ENCODE data around the gene ANGPTL1. TPM values are rescaled to one million over a fixed set of nuclear protein-coding genes. Genes with fewer than 3 reads are reported as not detected.
A peak's percentile ranks its signal among the peaks of the same experiment; 100 is the strongest.

Gene ANGPTL1
- total RNA-seq, 6 experiments from 2014 or later, result 1.2 to 10.0 (median 3.8) TPM

GRCh38 chr1:178868706-178869105 is 2.2 kb downstream of the ANGPTL1 start:
- Histone ChIP-seq H3K4me1 (peaks cover 0 to 22% (median 10%) of the 10 kb centered on the region in 4 donors), H3K4me3 (peak overlapping the region in 2 of 3 donors; percentile 28 to 41), H3K9me3 (no peaks in the 10 kb centered on the region), H3K27ac (peak overlapping the region; percentile 51 to 87 (median 69)), H3K36me3 (no peaks in the 10 kb centered on the region), H3K27me3 (no peaks in the 10 kb centered on the region)
- WGBS (ENCODE audit: insufficient coverage, low coverage, low lambda C conversion rate, missing lambda C conversion rate), result 34% methylated on average over 1 of the region's 1 CpG
- intact Hi-C loops (cut with DNase I), result no loop called here
- no peak for DNase-seq
- TF ChIP-seq POLR2A (IDR thresholded peaks at IDR 0.05) (no peak), CTCF (IDR thresholded peaks at IDR 0.05) (no peak)
- ATAC-seq, result no peak

GRCh38 chr1:178867670-178868069 is 3.2 kb downstream of the ANGPTL1 start:
- ATAC-seq, result peak in 2 of 4 donors; percentile 28 to 34
- Histone ChIP-seq H3K27me3 (no peaks in the 10 kb centered on the region), H3K36me3 (no peaks in the 10 kb centered on the region), H3K9me3 (no peaks in the 10 kb centered on the region), H3K4me1 (peaks cover 0 to 19% (median 7%) of the 10 kb centered on the region in 4 donors), H3K27ac (peak overlapping the region; percentile 27 to 87 (median 69)), H3K4me3 (peak overlapping the region in 2 of 3 donors; percentile 28 to 32)
- WGBS (ENCODE audit: insufficient coverage, low coverage, low lambda C conversion rate, missing lambda C conversion rate), result 21% methylated on average over 5 of the region's 5 CpGs
- no peak for DNase-seq
- intact Hi-C loops (cut with DNase I), result no loop called here
- TF ChIP-seq CTCF (IDR thresholded peaks at IDR 0.05) (no peak), POLR2A (IDR thresholded peaks at IDR 0.05) (no peak)

- DNase-seq, result no peak
- 66% methylated on average over 6 of the region's 6 CpGs for WGBS (ENCODE audit: insufficient coverage, low coverage, low lambda C conversion rate, missing lambda C conversion rate)
- Histone ChIP-seq H3K4me3 (no peak overlapping the region), H3K4me1 (peaks cover 0 to 5% (median 0%) of the 10 kb centered on the region in 4 donors), H3K36me3 (no peaks in the 10 kb centered on the region), H3K27ac (no peak overlapping the region), H3K27me3 (no peaks in the 10 kb centered on the region), H3K9me3 (no peaks in the 10 kb centered on the region)
- ATAC-seq, result no peak
- intact Hi-C loops (cut with DNase I), result no loop called here
- TF ChIP-seq POLR2A (IDR thresholded peaks at IDR 0.05), result no peak
- TF ChIP-seq CTCF (IDR thresholded peaks at IDR 0.05), result no peak
These were observed 6.6 kb downstream of the ANGPTL1 start for GRCh38 chr1:178864326-178864725.

GRCh38 chr1:178862864-178863263 is 8.0 kb downstream of the ANGPTL1 start:
- intact Hi-C loops (cut with DNase I), result no loop called here
- Histone ChIP-seq H3K36me3 (no peaks in the 10 kb centered on the region), H3K27me3 (no peaks in the 10 kb centered on the region), H3K9me3 (no peaks in the 10 kb centered on the region), H3K4me1 (no peaks in the 10 kb centered on the region), H3K27ac (no peak overlapping the region), H3K4me3 (no peak overlapping the region)
- DNase-seq (no peak), ATAC-seq (no peak)
- TF ChIP-seq CTCF (IDR thresholded peaks at IDR 0.05), result no peak
- TF ChIP-seq POLR2A (IDR thresholded peaks at IDR 0.05), result no peak

GRCh38 chr1:178862416-178862815 is 8.5 kb downstream of the ANGPTL1 start:
- 95% methylated on average over 3 of the region's 3 CpGs for WGBS (ENCODE audit: insufficient coverage, low coverage, low lambda C conversion rate, missing lambda C conversion rate)
- no peaks in the 10 kb centered on the region for H3K36me3 ChIP-seq
- no peaks in the 10 kb centered on the region for H3K27me3 ChIP-seq
- H3K9me3 ChIP-seq, result no peaks in the 10 kb centered on the region
- no peaks in the 10 kb centered on the region for H3K4me1 ChIP-seq
- DNase-seq (no peak), ATAC-seq (no peak)
- H3K4me3 ChIP-seq, result no peak overlapping the region
- H3K27ac ChIP-seq, result no peak overlapping the region
- TF ChIP-seq CTCF (IDR thresholded peaks at IDR 0.05) (no peak), POLR2A (IDR thresholded peaks at IDR 0.05) (no peak)
- intact Hi-C loops (cut with DNase I), result no loop called here
